Parathyroid adenoma (tissue), 2 donors: ENCODE measurements around the gene GALNTL6.

Source experiments
- H2AFZ ChIP-seq: fragments of 300-600 bp; sonication (generic); one replicate; pipeline ENCODE4 v1.7.0; 2017; ENCODE audit warnings: antibody characterized with exemption, mild to moderate bottlenecking
- H3K27ac ChIP-seq: fragments of 300-600 bp; sonication (generic); one replicate; pipeline ENCODE4 v1.7.0; 2017
- H3K27me3 ChIP-seq: fragments of 300-600 bp; sonication (generic); one replicate; pipeline ENCODE4 v1.7.0; 2017; ENCODE audit warnings: low read length; ENCODE audit not compliant: control insufficient read depth, insufficient read depth
- H3K36me3 ChIP-seq: fragments of 300-600 bp; sonication (generic); one replicate; pipeline ENCODE4 v1.7.0; 2017; ENCODE audit warnings: low read length; ENCODE audit not compliant: control insufficient read depth, insufficient read depth
- H3K4me1 ChIP-seq: fragments of 300-600 bp; sonication (generic); one replicate; pipeline ENCODE4 v1.7.0; 2017; ENCODE audit warnings: control low read depth
- H3K4me2 ChIP-seq: fragments of 300-600 bp; sonication (generic); one replicate; pipeline ENCODE4 v1.7.0; 2017; ENCODE audit warnings: low read length
- H3K4me3 ChIP-seq: fragments of 300-600 bp; sonication (generic); one replicate; pipeline ENCODE4 v1.7.0; 2017; ENCODE audit warnings: low read depth, low read length
- H3K79me2 ChIP-seq: fragments of 300-600 bp; sonication (generic); one replicate; pipeline ENCODE4 v1.7.0; 2017; ENCODE audit warnings: control low read depth
- H3K9ac ChIP-seq: fragments of 300-600 bp; sonication (generic); one replicate; pipeline ENCODE4 v1.7.0; 2017; ENCODE audit warnings: mild to moderate bottlenecking
- H3K9me3 ChIP-seq: fragments of 300-600 bp; sonication (generic); one replicate; pipeline ENCODE4 v1.7.0; 2017; ENCODE audit warnings: low read length; ENCODE audit not compliant: control insufficient read depth
- CTCF ChIP-seq: fragments of 300-600 bp; sonication (generic); IDR thresholded peaks from one replicate; pipeline ENCODE4 v1.7.0; 2017; ENCODE audit warnings: antibody characterized with exemption, mild to moderate bottlenecking
- donor health status: primary hyperparathyroidism.

GALNTL6 gene

GRCh38 chr4:171928336-171928735 is 115.1 kb downstream of the GALNTL6 start:
- Histone ChIP-seq H2AFZ (no peak overlapping the region), H3K79me2 (no peaks in the 10 kb centered on the region), H3K36me3 (no peaks in the 10 kb centered on the region), H3K4me1 (no peaks in the 10 kb centered on the region), H3K27me3 (no peaks in the 10 kb centered on the region), H3K4me2 (no peak overlapping the region), H3K9ac (no peak overlapping the region), H3K4me3 (no peak overlapping the region), H3K9me3 (no peaks in the 10 kb centered on the region), H3K27ac (no peak overlapping the region)
- no peak for TF ChIP-seq CTCF

- Histone ChIP-seq H3K27ac (no peak overlapping the region), H3K27me3 (no peaks in the 10 kb centered on the region)
Observed at GRCh38 chr4:171929477-171929876, 116.3 kb downstream of the GALNTL6 start.

DNA sequence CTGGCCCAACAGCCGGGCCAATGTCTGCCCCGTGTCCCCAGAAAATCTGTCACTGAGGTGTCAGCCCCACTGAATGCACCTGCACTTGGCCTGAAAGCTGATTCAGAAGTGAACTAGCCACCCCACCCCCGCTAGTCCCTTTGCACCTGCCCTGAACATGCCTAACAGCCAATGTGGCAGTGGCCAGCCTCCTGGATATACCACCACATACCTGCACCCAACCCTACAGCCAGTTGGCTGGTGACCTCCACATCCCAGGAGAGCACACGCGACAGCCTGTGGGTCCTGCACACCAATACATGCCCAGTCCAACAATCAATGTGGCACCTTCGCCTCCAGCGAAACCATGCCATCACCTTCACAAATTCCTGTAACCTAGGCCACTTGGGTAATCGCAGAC is 116.7 kb downstream of the GALNTL6 start:
- TF ChIP-seq CTCF, result no peak
- no peaks in the 10 kb centered on the region for H3K36me3 ChIP-seq
- no peak overlapping the region for H3K27ac ChIP-seq
- no peak overlapping the region for H3K9ac ChIP-seq
- H3K9me3 ChIP-seq, result no peaks in the 10 kb centered on the region
- H3K4me3 ChIP-seq, result no peak overlapping the region
- H2AFZ ChIP-seq, result no peak overlapping the region
- H3K27me3 ChIP-seq, result no peaks in the 10 kb centered on the region
- H3K4me1 ChIP-seq, result no peaks in the 10 kb centered on the region
- H3K4me2 ChIP-seq, result no peak overlapping the region
- H3K79me2 ChIP-seq, result no peaks in the 10 kb centered on the region

More at GRCh38 chr4:171929477-171929876, 116.3 kb downstream of the GALNTL6 start:
- no peaks in the 10 kb centered on the region for H3K4me1 ChIP-seq
- no peaks in the 10 kb centered on the region for H3K79me2 ChIP-seq
- TF ChIP-seq CTCF, result no peak
- no peaks in the 10 kb centered on the region for H3K9me3 ChIP-seq
- no peak overlapping the region for H3K4me2 ChIP-seq
- H3K4me3 ChIP-seq, result no peak overlapping the region
- H3K9ac ChIP-seq, result no peak overlapping the region
- H2AFZ ChIP-seq, result no peak overlapping the region
- no peaks in the 10 kb centered on the region for H3K36me3 ChIP-seq

- H3K4me3 ChIP-seq, result no peak overlapping the region
- no peak overlapping the region for H3K9ac ChIP-seq
- no peaks in the 10 kb centered on the region for H3K9me3 ChIP-seq
- H2AFZ ChIP-seq, result no peak overlapping the region
- H3K4me1 ChIP-seq, result no peaks in the 10 kb centered on the region
- no peaks in the 10 kb centered on the region for H3K27me3 ChIP-seq
- H3K27ac ChIP-seq, result no peak overlapping the region
- no peak for TF ChIP-seq CTCF
- H3K4me2 ChIP-seq, result no peak overlapping the region
- H3K36me3 ChIP-seq, result no peaks in the 10 kb centered on the region
- H3K79me2 ChIP-seq, result no peaks in the 10 kb centered on the region
Observed at GRCh38 chr4:171932238-171932637, 119.0 kb downstream of the GALNTL6 start.

- Histone ChIP-seq H2AFZ (no peak overlapping the region), H3K27ac (no peak overlapping the region), H3K9me3 (no peaks in the 10 kb centered on the region), H3K36me3 (no peaks in the 10 kb centered on the region), H3K4me2 (no peak overlapping the region), H3K9ac (no peak overlapping the region), H3K79me2 (no peaks in the 10 kb centered on the region), H3K27me3 (no peaks in the 10 kb centered on the region), H3K4me3 (no peak overlapping the region), H3K4me1 (no peaks in the 10 kb centered on the region)
- no peak for TF ChIP-seq CTCF
Observed at GRCh38 chr4:171940656-171941055, 127.5 kb downstream of the GALNTL6 start.
